K562 (cell line): ENCODE measurements around the gene RING1. TPM values are rescaled to one million over a fixed set of nuclear protein-coding genes. Genes with fewer than 3 reads are reported as not detected.
A peak's percentile ranks its signal among the peaks of the same experiment; 100 is the strongest.

Experiments used
- ATAC-seq: fragments of 200-7000 bp; cut with Tn5 transposase; 3 replicates; pipeline ENCODE4 v1.9.1; 2020; ENCODE audit warnings: moderate library complexity
- BruUV-seq: library from RNA; stranded (reverse); fragments of 400-500 nt; replicated peaks from 2 replicates; lab custom pipeline; 2021; lab: Mats Ljungman, UMichigan
- CTCF ChIA-PET: fragments of 300-600 bp; formaldehyde crosslinking; extraction: SDS; loops from one replicate; lab custom pipeline; 2021; ENCODE audit warnings: low intra/inter-chr PET ratio; lab: Yijun Ruan, JAX
- POLR2A ChIA-PET: fragments of 300-600, 350-650 bp; sonication (Branson Sonifier 250); formaldehyde crosslinking; extraction: SDS; loops from one replicate; lab custom pipeline; 2021; ENCODE audit warnings: antibody characterized with exemption, inconsistent platforms; lab: Yijun Ruan, JAX
- DNase-seq, 4 experiments: peaks; one replicate each; pipeline versions ENCODE4 v3.0.0 to v3.0.0-alpha.2; 2011 to 2018; ENCODE audit warnings: low spot score in 3 of 4, mixed read lengths in 3 of 4; ENCODE audit errors: extremely low read depth in 1 of 4
- FAIRE-seq: peaks from 2 replicates; lab custom pipeline; 2011; peaks lifted over from hg19 to GRCh38; lab: Jason Lieb, UNC
- H2AFZ ChIP-seq: 2 replicates; pipeline ENCODE4 v1.6.0; 2011; ENCODE audit warnings: low read depth, low read length, control low read depth, inconsistent platforms
- H3K27ac ChIP-seq: fragments of 200-600 bp; 3 replicates; pipeline ENCODE4 v1.8.0; 2011; ENCODE audit warnings: low read depth, mild to moderate bottlenecking, control low read depth, inconsistent platforms, low read length, moderate library complexity, mixed read lengths; ENCODE audit errors: extremely low read depth
- H3K27me3 ChIP-seq, 2 experiments: fragments of 300-600 bp in 1 of 2; 2 replicates in 1 of 2; 3 replicates in 1 of 2; pipeline versions ENCODE4 v1.6.0 to v1.8.0; 2011; ENCODE audit warnings: inconsistent platforms in 2 of 2, low read length in 2 of 2, mild to moderate bottlenecking in 1 of 2, mixed read lengths in 1 of 2, moderate library complexity in 1 of 2; ENCODE audit not compliant: control insufficient read depth in 2 of 2, insufficient read depth in 2 of 2
- H3K36me3 ChIP-seq: fragments of 300-600 bp; 3 replicates; pipeline ENCODE4 v1.8.0; 2011; ENCODE audit warnings: mild to moderate bottlenecking, low read length, inconsistent platforms; ENCODE audit not compliant: control insufficient read depth, insufficient read depth
- H3K4me1 ChIP-seq, 2 experiments: fragments of 200-600 bp in 1 of 2; replicated peaks in 1 of 2; 2 replicates in 1 of 2; 3 replicates in 1 of 2; pipeline versions ENCODE4 v1.5.1 to v1.8.0; 2011; ENCODE audit warnings: inconsistent platforms in 2 of 2, low read length in 2 of 2, mild to moderate bottlenecking in 1 of 2, mixed read lengths in 1 of 2, moderate library complexity in 1 of 2; ENCODE audit not compliant: control insufficient read depth in 2 of 2, insufficient read depth in 2 of 2
- H3K4me2 ChIP-seq: 2 replicates; pipeline ENCODE4 v1.6.1; 2011; ENCODE audit warnings: low read length, control low read depth, inconsistent platforms, mixed read lengths; ENCODE audit not compliant: insufficient read depth
- H3K4me3 ChIP-seq: fragments of 200-600 bp; sonication (generic), shearing (Covaris generic); 2 replicates; pipeline ENCODE4 v1.5.1; 2016; ENCODE audit warnings: control low read depth, inconsistent platforms
- H3K79me2 ChIP-seq: fragments of 200-600 bp; 3 replicates; pipeline ENCODE4 v1.8.0; 2011; ENCODE audit warnings: low read length, inconsistent platforms; ENCODE audit not compliant: control insufficient read depth, insufficient read depth
- H3K9ac ChIP-seq, 2 experiments: 2 replicates each; pipeline versions ENCODE4 v1.6.0 to v1.6.1; 2011; ENCODE audit warnings: low read depth in 2 of 2, low read length in 2 of 2, control low read depth in 1 of 2, inconsistent platforms in 1 of 2, mild to moderate bottlenecking in 1 of 2, mixed read lengths in 1 of 2; ENCODE audit not compliant: insufficient read depth in 1 of 2
- H3K9me1 ChIP-seq: one replicate; pipeline ENCODE4 v1.6.0; 2011; ENCODE audit warnings: inconsistent platforms, mild to moderate bottlenecking, low read length, moderate library complexity; ENCODE audit not compliant: control insufficient read depth, insufficient read depth
- H3K9me3 ChIP-seq: replicated peaks from 2 replicates; pipeline ENCODE4 v1.5.1; 2011; ENCODE audit warnings: low read depth, low read length, inconsistent platforms; ENCODE audit not compliant: control insufficient read depth, insufficient read depth
- H4K20me1 ChIP-seq: replicated peaks from 2 replicates; pipeline ENCODE4 v1.6.1; 2011; ENCODE audit warnings: low read length, inconsistent platforms, mixed read lengths; ENCODE audit not compliant: control insufficient read depth, insufficient read depth
- ATF1 ChIP-seq, 2 experiments: fragments of 450-650 bp in 1 of 2; IDR thresholded peaks; 2 replicates each; pipeline ENCODE4 v1.6.1; 2016; ENCODE audit warnings: missing compliant biosample characterization in 1 of 2, missing genetic modification characterization in 1 of 2
- CHD2 ChIP-seq: IDR thresholded peaks from 2 replicates; pipeline ENCODE4 v1.6.1; 2011; ENCODE audit warnings: low read depth, low read length
- CTCF ChIP-seq, 3 experiments: IDR thresholded peaks in 2 of 3; conservative IDR thresholded peaks in 1 of 3; 2 replicates each; pipeline ENCODE4 v1.5.1; 2011 to 2012; ENCODE audit warnings: low read length in 3 of 3, mild to moderate bottlenecking in 3 of 3, control low read depth in 2 of 3, improper control_type of control experiment in 1 of 3, inconsistent platforms in 1 of 3, low read depth in 1 of 3, mixed read lengths in 1 of 3, moderate library complexity in 1 of 3; ENCODE audit not compliant: insufficient read depth in 2 of 3
- CTCFL ChIP-seq: IDR thresholded peaks from 2 replicates; pipeline ENCODE4 v1.6.1; 2011; ENCODE audit warnings: borderline replicate concordance, low read depth, mild to moderate bottlenecking, moderate library complexity, low read length; ENCODE audit not compliant: insufficient read depth, poor library complexity, severe bottlenecking
- HDGF ChIP-seq: fragments of 450-650 bp; IDR thresholded peaks from 2 replicates; pipeline ENCODE4 v1.6.1; 2016
- HES1 ChIP-seq: fragments of 450-650 bp; IDR thresholded peaks from 2 replicates; pipeline ENCODE4 v1.6.1; 2016; ENCODE audit warnings: low read depth, mild to moderate bottlenecking, moderate library complexity
- MLLT1 ChIP-seq, 2 experiments: fragments of 450-650 bp; IDR thresholded peaks; 2 replicates each; pipeline ENCODE4 v1.6.1; 2016
- ZFP91 ChIP-seq: sonication (generic); formaldehyde crosslinking; IDR thresholded peaks from 2 replicates; pipeline ENCODE4 v1.8.0; 2022; ENCODE audit warnings: mild to moderate bottlenecking, missing genetic modification reagents
- WGBS: fragments of 100-300 bp; shearing (Covaris generic); methylation state at CpG from one replicate; pipeline ENCODE4 v1.1.6; 2016; ENCODE audit warnings: low coverage, mixed read lengths; ENCODE audit not compliant: insufficient coverage; ENCODE audit errors: missing lambda C conversion rate; 5-methylcytosine and 5-hydroxymethylcytosine counted together
- in situ Hi-C: fragments of 300-500 bp; cut with MboI; formaldehyde crosslinking; loops from 4 replicates; pipeline ENCODE4 v1.15.0; 2018; ENCODE audit warnings: inconsistent platforms, mixed read lengths
- intact Hi-C: fragments of 100-400 bp; cut with micrococcal nuclease; formaldehyde crosslinking; loops from 2 replicates; pipeline ENCODE4 v1.14.2; 2022
- polyA plus RNA-seq, 8 experiments: library from polyadenylated mRNA; depleted of rRNA in 4 of 8; stranded (reverse) in 5 of 8; unstranded in 3 of 8; fragments of >200 nt; fragmentation: Nextera tagmentation in 2 of 8; fragmentation: Illumina TruSeq in 1 of 8; extraction: Ambion mirVana in 2 of 8; extraction: Trizol in 1 of 8; gene quantifications; 2 replicates each; pipeline versions ENCODE4 v1.2.1 to v1.2.3, GENCODE V29; 2011 to 2014; ENCODE audit warnings: inconsistent platforms in 1 of 8, missing spikeins in 1 of 8
- total RNA-seq, 7 experiments: library from RNA; depleted of rRNA in 6 of 7; stranded (reverse); fragments of >200 nt in 6 of 7; fragmentation: Illumina TruSeq in 2 of 7; extraction: Trizol in 2 of 7; gene quantifications; 2 replicates each; pipeline versions ENCODE4 v1.2.1 to v1.2.3, GENCODE V29; 2011 to 2021; ENCODE audit warnings: low replicate concordance in 1 of 7

The RING1 gene
- total and polyA plus RNA-seq, 9 of the 15 experiments (the other 6 are each of a cell fraction or from before 2014, with no cell fraction given) = 4.2 to 59.1 (median 36.9) TPM

GRCh38 chr6:33250731-33251130, 42.4 kb downstream of the RING1 start (continued):
- TF ChIP-seq ZFP91 = no peak

GRCh38 chr6:33251395-33252012, 43.2 kb downstream of the RING1 start:
- in situ Hi-C loops = no loop called here
- ChIA-PET CTCF (interaction anchor here (0.6 kb wide), 1 partner anchor 92 kb away, joined by 3 read pairs; no protein-coding TSS in a partner anchor), POLR2A (interaction anchor here (0.7 to 4.6 kb wide), 5 partner anchors 11 to 280 kb away, joined by 3 to 47 read pairs (median 5); partner anchors contain the start of genes RPS18 and VPS52)
- peaks cover 22 to 31% of the 10 kb centered on the region in 2 experiments for H3K4me1 ChIP-seq
- H3K4me3 ChIP-seq = no peak overlapping the region
- no peak overlapping the region for H3K4me2 ChIP-seq
- intact Hi-C loops = no loop called here
- H3K27me3 ChIP-seq = peaks cover 0 to under 1% of the 10 kb centered on the region in 2 experiments; a peak in 1 of 5 replicates
- no peak overlapping the region for H3K27ac ChIP-seq
- ATAC-seq = no peak
- H3K79me2 ChIP-seq = no peaks in the 10 kb centered on the region
- no peak for DNase-seq
- peaks cover 4% of the 10 kb centered on the region for H3K9me1 ChIP-seq
- H2AFZ ChIP-seq = no peak overlapping the region
- 37% methylated on average over 6 of the region's 6 CpGs for WGBS
- no TSS peak for BruUV-seq
- peaks cover 23% of the 10 kb centered on the region for H3K36me3 ChIP-seq
- no peak for FAIRE-seq
- H3K9me3 ChIP-seq = no peaks in the 10 kb centered on the region
- H4K20me1 ChIP-seq = no peaks in the 10 kb centered on the region
- peak overlapping the region in 1 of 2 experiments; percentile 53; a peak in 1 of 4 replicates for H3K9ac ChIP-seq
- TF ChIP-seq MLLT1 (IDR thresholded peaks at IDR 0.05) (peak; percentile 58 to 64; a peak in 2 of 4 replicates), HES1 (no peak), CHD2 (no peak), HDGF (0 out of 2 replicates have a peak, but pooled peaks have one; percentile 22), CTCFL (peak; percentile 21), CTCF (IDR thresholded peaks at IDR 0.05 in 2 of 3, conservative IDR thresholded peaks at IDR 0.05 in 1 of 3; ENCODE audit: insufficient read depth in 2 of 3, low read depth in 1 of 3, low read length in 3 of 3) (peak; percentile 15 to 39 (median 23); a peak in 2 of 6 replicates), ATF1 (CRISPR knock-in tag; IDR thresholded peaks at IDR 0.05) (no peak), ATF1 (tag; IDR thresholded peaks at IDR 0.05) (no peak)
